Right atrium auricular region (tissue), 2 donors: Measurements from ENCODE around the gene ACHE. TPM values are rescaled to one million over a fixed set of nuclear protein-coding genes. Genes with fewer than 3 reads are reported as not detected.
A peak's percentile ranks its signal among the peaks of the same experiment; 100 is the strongest.

Source experiments
- DNase-seq: peaks from one replicate; pipeline ENCODE4 v3.0.0-alpha.2; 2019; ENCODE audit warnings: low spot score
- H3K27ac ChIP-seq, 2 donors: fragments of 200-600 bp; sonication (generic); 1 replicate in 1 of 2; 2 replicates in 1 of 2; pipeline ENCODE4 v1.5.1; 2016 to 2019
- H3K27me3 ChIP-seq, 2 donors: fragments of 200-600 bp; sonication (generic); one replicate each; pipeline versions ENCODE4 v1.5.1 to v1.6.0; 2017 to 2019
- H3K36me3 ChIP-seq: fragments of 200-600 bp; sonication (generic); one replicate; pipeline ENCODE4 v1.5.1; 2016
- H3K4me1 ChIP-seq, 2 donors: fragments of 200-600 bp; sonication (generic); one replicate each; pipeline versions ENCODE4 v1.5.1 to v1.6.0; 2017 to 2019
- H3K4me3 ChIP-seq, 2 donors: fragments of 200-600 bp; sonication (generic); 1 replicate in 1 of 2; 2 replicates in 1 of 2; pipeline ENCODE4 v1.5.1; 2017 to 2019; ENCODE audit warnings: mild to moderate bottlenecking in 1 of 2, moderate library complexity in 1 of 2
- H3K9me3 ChIP-seq, 2 donors: fragments of 200-600 bp; sonication (generic); one replicate each; pipeline ENCODE4 v1.5.1; 2019
- total RNA-seq, 2 donors: library from RNA; depleted of rRNA; stranded (reverse); fragments of >200 nt; gene quantifications; one replicate each; pipeline ENCODE4 v1.1.0, GENCODE V29; 2016
- TF ChIP-seq, protein P1 (sequence below), 2 donors: fragments of 200-600 bp; sonication (generic); IDR thresholded peaks; one replicate each; pipeline ENCODE4 v1.5.1; 2019; ENCODE audit warnings: antibody characterized with exemption in 2 of 2

The ACHE gene
- total RNA-seq, 2 donors from 2014 or later: 5.4 to 33.0 TPM

GRCh38 chr7:100893910-100894721 is 1.6 kb downstream of the ACHE start:
- H3K36me3 ChIP-seq: no peaks in the 10 kb centered on the region
- H3K27ac ChIP-seq: peak overlapping the region; percentile 64 to 73
- H3K27me3 ChIP-seq: peaks cover 0 to 29% of the 10 kb centered on the region in 2 donors
- no peaks in the 10 kb centered on the region for H3K9me3 ChIP-seq
- no peak for DNase-seq
- H3K4me1 ChIP-seq: peaks cover 0 to 41% of the 10 kb centered on the region in 2 donors
- peak overlapping the region; percentile 27 to 56 for H3K4me3 ChIP-seq
- TF ChIP-seq, protein P1, sequence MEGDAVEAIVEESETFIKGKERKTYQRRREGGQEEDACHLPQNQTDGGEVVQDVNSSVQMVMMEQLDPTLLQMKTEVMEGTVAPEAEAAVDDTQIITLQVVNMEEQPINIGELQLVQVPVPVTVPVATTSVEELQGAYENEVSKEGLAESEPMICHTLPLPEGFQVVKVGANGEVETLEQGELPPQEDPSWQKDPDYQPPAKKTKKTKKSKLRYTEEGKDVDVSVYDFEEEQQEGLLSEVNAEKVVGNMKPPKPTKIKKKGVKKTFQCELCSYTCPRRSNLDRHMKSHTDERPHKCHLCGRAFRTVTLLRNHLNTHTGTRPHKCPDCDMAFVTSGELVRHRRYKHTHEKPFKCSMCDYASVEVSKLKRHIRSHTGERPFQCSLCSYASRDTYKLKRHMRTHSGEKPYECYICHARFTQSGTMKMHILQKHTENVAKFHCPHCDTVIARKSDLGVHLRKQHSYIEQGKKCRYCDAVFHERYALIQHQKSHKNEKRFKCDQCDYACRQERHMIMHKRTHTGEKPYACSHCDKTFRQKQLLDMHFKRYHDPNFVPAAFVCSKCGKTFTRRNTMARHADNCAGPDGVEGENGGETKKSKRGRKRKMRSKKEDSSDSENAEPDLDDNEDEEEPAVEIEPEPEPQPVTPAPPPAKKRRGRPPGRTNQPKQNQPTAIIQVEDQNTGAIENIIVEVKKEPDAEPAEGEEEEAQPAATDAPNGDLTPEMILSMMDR (IDR thresholded peaks at IDR 0.05): no peak

- TF ChIP-seq, protein P1 (IDR thresholded peaks at IDR 0.05): no peak
- DNase-seq: no peak
- H3K4me1 ChIP-seq: peaks cover 0 to 48% of the 10 kb centered on the region in 2 donors
- peaks cover 5% of the 10 kb centered on the region for H3K36me3 ChIP-seq
- no peak overlapping the region for H3K27ac ChIP-seq
- H3K27me3 ChIP-seq: peaks cover 0 to 29% of the 10 kb centered on the region in 2 donors
- H3K4me3 ChIP-seq: no peak overlapping the region
- no peaks in the 10 kb centered on the region for H3K9me3 ChIP-seq
These were observed 2.3 kb downstream of the ACHE start for GRCh38 chr7:100893318-100893895.

GRCh38 chr7:100892364-100893317 is 3.0 kb downstream of the ACHE start:
- H3K27ac ChIP-seq: no peak overlapping the region
- DNase-seq: no peak
- peaks cover 0 to 24% of the 10 kb centered on the region in 2 donors for H3K27me3 ChIP-seq
- peaks cover 0 to 55% of the 10 kb centered on the region in 2 donors for H3K4me1 ChIP-seq
- H3K9me3 ChIP-seq: no peaks in the 10 kb centered on the region
- H3K36me3 ChIP-seq: peaks cover 13% of the 10 kb centered on the region
- H3K4me3 ChIP-seq: no peak overlapping the region
- TF ChIP-seq, protein P1 (IDR thresholded peaks at IDR 0.05): no peak

DNA sequence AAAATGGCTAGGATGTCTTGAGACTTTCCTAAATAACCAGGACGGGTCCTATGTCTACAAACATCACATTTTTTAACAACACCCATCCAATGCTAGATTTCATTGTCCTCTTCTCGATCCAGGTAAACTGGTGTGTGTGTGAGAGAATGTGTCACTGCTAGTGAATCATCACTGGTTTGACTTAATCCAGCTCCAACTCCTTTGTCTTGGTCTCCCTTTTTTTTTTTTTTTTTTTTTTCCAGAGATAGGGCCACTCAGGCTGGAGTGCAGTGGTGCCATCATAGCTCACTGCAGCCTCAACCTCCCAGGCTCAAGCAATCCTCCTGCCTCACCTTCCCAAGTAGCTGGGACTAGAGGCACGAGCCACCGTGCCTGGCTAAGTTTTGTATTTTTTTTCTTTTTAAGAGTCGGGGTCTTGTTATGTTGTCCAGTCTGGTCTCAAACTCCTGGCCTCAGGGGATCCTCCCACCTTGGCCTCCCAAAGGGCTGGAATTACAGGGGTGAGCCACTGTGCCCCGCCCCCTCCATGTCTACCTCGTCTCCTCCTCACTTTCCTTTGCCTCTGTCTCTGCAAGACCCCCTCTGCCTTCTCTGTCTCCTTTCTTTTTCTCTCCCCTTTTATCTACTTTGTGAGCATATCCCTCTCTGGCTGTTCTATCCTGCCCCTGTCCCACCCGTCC is 4.0 kb downstream of the ACHE start:
- H3K36me3 ChIP-seq: peaks cover 22% of the 10 kb centered on the region
- no peak overlapping the region for H3K4me3 ChIP-seq
- H3K27me3 ChIP-seq: peaks cover 0 to 22% of the 10 kb centered on the region in 2 donors
- no peak overlapping the region for H3K27ac ChIP-seq
- TF ChIP-seq, protein P1 (IDR thresholded peaks at IDR 0.05): no peak
- H3K9me3 ChIP-seq: no peaks in the 10 kb centered on the region
- peaks cover 0 to 61% of the 10 kb centered on the region in 2 donors for H3K4me1 ChIP-seq
- DNase-seq: no peak
